Measurements from ENCODE around the gene GPR12. TPM values are rescaled to one million over a fixed set of nuclear protein-coding genes. Genes with fewer than 3 reads are reported as not detected.

Gene GPR12
- total RNA-seq, 1 experiment from 2014 or later: not detected

- no peak overlapping the region for H3K9ac ChIP-seq (ENCODE audit: low read length)
- DNase-seq: no peak
- H3K4me2 ChIP-seq (ENCODE audit: low read depth, low read length, poor library complexity, severe bottlenecking): no peak overlapping the region
- H2AFZ ChIP-seq (ENCODE audit: low read length): no peak overlapping the region
- H3K36me3 ChIP-seq (ENCODE audit: insufficient read depth, low read length): no peaks in the 10 kb centered on the region
- H3K4me1 ChIP-seq (ENCODE audit: low read length): no peaks in the 10 kb centered on the region
- no peaks in the 10 kb centered on the region for H3K27me3 ChIP-seq (ENCODE audit: low read length)
- H3K9me2 ChIP-seq (replicated peaks; ENCODE audit: insufficient read depth, low read length): no peaks in the 10 kb centered on the region
- H3K9me3 ChIP-seq (ENCODE audit: low read length): no peaks in the 10 kb centered on the region
- no peak overlapping the region for H3K27ac ChIP-seq (ENCODE audit: low read length)
- H3K4me3 ChIP-seq (ENCODE audit: low read length): no peak overlapping the region
- H3K79me2 ChIP-seq (ENCODE audit: low read length): no peaks in the 10 kb centered on the region
- H4K20me1 ChIP-seq (ENCODE audit: insufficient read depth, low read depth, low read length): no peaks in the 10 kb centered on the region
Measured at GRCh38 chr13:26705536-26705935, 55.0 kb downstream of the GPR12 start.

Other genes starting within 250 kb of the GPR12 start
- 0.04 TPM in 1 of 2 replicates, not detected in the other for gene WASF3, start 203.1 kb downstream of the GPR12 start, total RNA-seq (2014; rRNA removed; shearing (Covaris generic); ENCODE audit: low replicate concordance)